ENCODE data around the gene PLOD3.

The PLOD3 gene

GRCh38 chr7:101177644-101178043 lies 39.7 kb downstream of the PLOD3 start:
- no peak for DNase-seq

GRCh38 chr7:101175664-101176063 lies 41.7 kb downstream of the PLOD3 start:
- DNase-seq: no peak

GRCh38 chr7:101174322-101174854 lies 43.0 kb downstream of the PLOD3 start:
- DNase-seq: no peak

- DNase-seq: no peak
Measured at GRCh38 chr7:101173752-101174244, 43.6 kb downstream of the PLOD3 start.

GRCh38 chr7:101172854-101173751 lies 44.3 kb downstream of the PLOD3 start:
- DNase-seq: peak; percentile 64

- no peak for DNase-seq
Measured at GRCh38 chr7:101172005-101172853, 45.2 kb downstream of the PLOD3 start.

- DNase-seq: no peak
Measured at GRCh38 chr7:101171442-101171837, 45.9 kb downstream of the PLOD3 start.

- no peak for DNase-seq
Measured at GRCh38 chr7:101170617-101171441, 46.6 kb downstream of the PLOD3 start.

- peak; percentile 70 for DNase-seq
Measured at GRCh38 chr7:101169838-101170551, 47.4 kb downstream of the PLOD3 start.

- DNase-seq: no peak
Measured at GRCh38 chr7:101169110-101169837, 48.1 kb downstream of the PLOD3 start.

- no peak for DNase-seq
Measured at GRCh38 chr7:101168412-101169049, 48.9 kb downstream of the PLOD3 start.

GRCh38 chr7:101167645-101168411 lies 49.6 kb downstream of the PLOD3 start:
- DNase-seq: no peak

GRCh38 chr7:101166909-101167644 lies 50.3 kb downstream of the PLOD3 start:
- no peak for DNase-seq

- no peak for DNase-seq
Measured at GRCh38 chr7:101166648-101166908, 50.8 kb downstream of the PLOD3 start.

GRCh38 chr7:101165958-101166647 lies 51.3 kb downstream of the PLOD3 start:
- DNase-seq: no peak

- DNase-seq: peak; percentile 91
Measured at GRCh38 chr7:101165075-101165957, 52.1 kb downstream of the PLOD3 start, which contains the start of gene VGF. TSS of gene VGF (minus strand) at chr7:101165569. CDS start at chr7:101164843, 726 bp downstream.
